ENCODE results near the gene VAMP8.

GRCh38 chr2:85578243-85579180 is 1.1 kb downstream of the VAMP8 start:
- TF ChIP-seq BCL3 (IDR thresholded peaks at IDR 0.05) (no peak), CTCF (IDR thresholded peaks at IDR 0.05) (no peak), ESRRA (IDR thresholded peaks at IDR 0.05; ENCODE audit: borderline replicate concordance, low read length) (no peak), EP300 (IDR thresholded peaks at IDR 0.05) (no peak), CHD4 (IDR thresholded peaks at IDR 0.05; ENCODE audit: borderline replicate concordance) (no peak), PHF8 (IDR thresholded peaks at IDR 0.05; ENCODE audit: borderline replicate concordance, low read depth) (no peak), PBX3 (IDR thresholded peaks at IDR 0.05) (no peak), HMGXB4 (CRISPR knock-in tag; IDR thresholded peaks at IDR 0.05; ENCODE audit: borderline replicate concordance) (no peak)

All from A549 (cell line).